ENCODE data around the gene MAN2A2. TPM values are rescaled to one million over a fixed set of nuclear protein-coding genes. Genes with fewer than 3 reads are reported as not detected.

The MAN2A2 gene
- total and polyA plus RNA-seq, 2 of the 8 experiments (the other 6 are each of a cell fraction or from before 2014, with no cell fraction given), result 23.1 to 29.7 TPM

DNA sequence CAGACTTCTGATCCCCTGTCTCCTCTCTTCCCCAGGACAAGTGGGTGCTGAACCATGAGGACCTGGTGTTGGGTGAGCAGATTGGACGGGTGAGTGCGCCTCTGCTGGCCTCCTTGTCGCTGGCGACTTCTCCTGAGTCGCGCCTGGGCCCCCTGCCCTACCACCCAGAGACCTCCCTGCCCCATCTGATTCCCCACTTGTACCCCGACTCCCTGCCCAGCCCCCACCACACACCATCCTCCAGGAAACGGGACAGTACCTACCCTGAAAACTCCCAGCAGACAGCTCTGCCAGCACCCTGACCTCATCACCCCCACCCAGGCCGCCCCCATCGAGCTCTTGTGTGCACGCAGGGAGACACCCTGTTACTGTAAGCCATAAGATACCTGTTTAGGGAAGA lies 11.1 kb upstream of the MAN2A2 start (continued):
- TF ChIP-seq, protein P1, sequence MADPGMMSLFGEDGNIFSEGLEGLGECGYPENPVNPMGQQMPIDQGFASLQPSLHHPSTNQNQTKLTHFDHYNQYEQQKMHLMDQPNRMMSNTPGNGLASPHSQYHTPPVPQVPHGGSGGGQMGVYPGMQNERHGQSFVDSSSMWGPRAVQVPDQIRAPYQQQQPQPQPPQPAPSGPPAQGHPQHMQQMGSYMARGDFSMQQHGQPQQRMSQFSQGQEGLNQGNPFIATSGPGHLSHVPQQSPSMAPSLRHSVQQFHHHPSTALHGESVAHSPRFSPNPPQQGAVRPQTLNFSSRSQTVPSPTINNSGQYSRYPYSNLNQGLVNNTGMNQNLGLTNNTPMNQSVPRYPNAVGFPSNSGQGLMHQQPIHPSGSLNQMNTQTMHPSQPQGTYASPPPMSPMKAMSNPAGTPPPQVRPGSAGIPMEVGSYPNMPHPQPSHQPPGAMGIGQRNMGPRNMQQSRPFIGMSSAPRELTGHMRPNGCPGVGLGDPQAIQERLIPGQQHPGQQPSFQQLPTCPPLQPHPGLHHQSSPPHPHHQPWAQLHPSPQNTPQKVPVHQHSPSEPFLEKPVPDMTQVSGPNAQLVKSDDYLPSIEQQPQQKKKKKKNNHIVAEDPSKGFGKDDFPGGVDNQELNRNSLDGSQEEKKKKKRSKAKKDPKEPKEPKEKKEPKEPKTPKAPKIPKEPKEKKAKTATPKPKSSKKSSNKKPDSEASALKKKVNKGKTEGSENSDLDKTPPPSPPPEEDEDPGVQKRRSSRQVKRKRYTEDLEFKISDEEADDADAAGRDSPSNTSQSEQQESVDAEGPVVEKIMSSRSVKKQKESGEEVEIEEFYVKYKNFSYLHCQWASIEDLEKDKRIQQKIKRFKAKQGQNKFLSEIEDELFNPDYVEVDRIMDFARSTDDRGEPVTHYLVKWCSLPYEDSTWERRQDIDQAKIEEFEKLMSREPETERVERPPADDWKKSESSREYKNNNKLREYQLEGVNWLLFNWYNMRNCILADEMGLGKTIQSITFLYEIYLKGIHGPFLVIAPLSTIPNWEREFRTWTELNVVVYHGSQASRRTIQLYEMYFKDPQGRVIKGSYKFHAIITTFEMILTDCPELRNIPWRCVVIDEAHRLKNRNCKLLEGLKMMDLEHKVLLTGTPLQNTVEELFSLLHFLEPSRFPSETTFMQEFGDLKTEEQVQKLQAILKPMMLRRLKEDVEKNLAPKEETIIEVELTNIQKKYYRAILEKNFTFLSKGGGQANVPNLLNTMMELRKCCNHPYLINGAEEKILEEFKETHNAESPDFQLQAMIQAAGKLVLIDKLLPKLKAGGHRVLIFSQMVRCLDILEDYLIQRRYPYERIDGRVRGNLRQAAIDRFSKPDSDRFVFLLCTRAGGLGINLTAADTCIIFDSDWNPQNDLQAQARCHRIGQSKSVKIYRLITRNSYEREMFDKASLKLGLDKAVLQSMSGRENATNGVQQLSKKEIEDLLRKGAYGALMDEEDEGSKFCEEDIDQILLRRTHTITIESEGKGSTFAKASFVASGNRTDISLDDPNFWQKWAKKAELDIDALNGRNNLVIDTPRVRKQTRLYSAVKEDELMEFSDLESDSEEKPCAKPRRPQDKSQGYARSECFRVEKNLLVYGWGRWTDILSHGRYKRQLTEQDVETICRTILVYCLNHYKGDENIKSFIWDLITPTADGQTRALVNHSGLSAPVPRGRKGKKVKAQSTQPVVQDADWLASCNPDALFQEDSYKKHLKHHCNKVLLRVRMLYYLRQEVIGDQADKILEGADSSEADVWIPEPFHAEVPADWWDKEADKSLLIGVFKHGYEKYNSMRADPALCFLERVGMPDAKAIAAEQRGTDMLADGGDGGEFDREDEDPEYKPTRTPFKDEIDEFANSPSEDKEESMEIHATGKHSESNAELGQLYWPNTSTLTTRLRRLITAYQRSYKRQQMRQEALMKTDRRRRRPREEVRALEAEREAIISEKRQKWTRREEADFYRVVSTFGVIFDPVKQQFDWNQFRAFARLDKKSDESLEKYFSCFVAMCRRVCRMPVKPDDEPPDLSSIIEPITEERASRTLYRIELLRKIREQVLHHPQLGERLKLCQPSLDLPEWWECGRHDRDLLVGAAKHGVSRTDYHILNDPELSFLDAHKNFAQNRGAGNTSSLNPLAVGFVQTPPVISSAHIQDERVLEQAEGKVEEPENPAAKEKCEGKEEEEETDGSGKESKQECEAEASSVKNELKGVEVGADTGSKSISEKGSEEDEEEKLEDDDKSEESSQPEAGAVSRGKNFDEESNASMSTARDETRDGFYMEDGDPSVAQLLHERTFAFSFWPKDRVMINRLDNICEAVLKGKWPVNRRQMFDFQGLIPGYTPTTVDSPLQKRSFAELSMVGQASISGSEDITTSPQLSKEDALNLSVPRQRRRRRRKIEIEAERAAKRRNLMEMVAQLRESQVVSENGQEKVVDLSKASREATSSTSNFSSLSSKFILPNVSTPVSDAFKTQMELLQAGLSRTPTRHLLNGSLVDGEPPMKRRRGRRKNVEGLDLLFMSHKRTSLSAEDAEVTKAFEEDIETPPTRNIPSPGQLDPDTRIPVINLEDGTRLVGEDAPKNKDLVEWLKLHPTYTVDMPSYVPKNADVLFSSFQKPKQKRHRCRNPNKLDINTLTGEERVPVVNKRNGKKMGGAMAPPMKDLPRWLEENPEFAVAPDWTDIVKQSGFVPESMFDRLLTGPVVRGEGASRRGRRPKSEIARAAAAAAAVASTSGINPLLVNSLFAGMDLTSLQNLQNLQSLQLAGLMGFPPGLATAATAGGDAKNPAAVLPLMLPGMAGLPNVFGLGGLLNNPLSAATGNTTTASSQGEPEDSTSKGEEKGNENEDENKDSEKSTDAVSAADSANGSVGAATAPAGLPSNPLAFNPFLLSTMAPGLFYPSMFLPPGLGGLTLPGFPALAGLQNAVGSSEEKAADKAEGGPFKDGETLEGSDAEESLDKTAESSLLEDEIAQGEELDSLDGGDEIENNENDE (IDR thresholded peaks at IDR 0.05; ENCODE audit: insufficient replicate concordance, low read length), result no peak
- TF ChIP-seq FOSL1 (IDR thresholded peaks at IDR 0.05; ENCODE audit: insufficient read depth, low read depth, low read length) (no peak), TAF1 (IDR thresholded peaks at IDR 0.05; ENCODE audit: low read depth, low read length) (no peak), KDM4A (IDR thresholded peaks at IDR 0.05; ENCODE audit: low read depth, low read length, severe bottlenecking) (no peak), SIX5 (IDR thresholded peaks at IDR 0.05; ENCODE audit: low read depth, low read length) (no peak), RFX5 (IDR thresholded peaks at IDR 0.05; ENCODE audit: borderline replicate concordance, low read depth, low read length) (no peak), SRF (IDR thresholded peaks at IDR 0.05; ENCODE audit: low read depth, low read length) (no peak), RNF2 (IDR thresholded peaks at IDR 0.05; ENCODE audit: borderline replicate concordance, low read depth, low read length, missing control alignments, poor library complexity, severe bottlenecking) (no peak), CHD2 (IDR thresholded peaks at IDR 0.05; ENCODE audit: low read length) (no peak), JUN (IDR thresholded peaks at IDR 0.05; ENCODE audit: low read depth, low read length) (no peak), POLR2AphosphoS5 (IDR thresholded peaks at IDR 0.05; ENCODE audit: low read depth, low read length) (no peak), POU5F1 (IDR thresholded peaks at IDR 0.05; ENCODE audit: low read depth, low read length) (no peak)
